Stimulated activated naive CD4-positive, alpha-beta T cell treated with Interleukin-2 at 50 U/mL for 16 hours (primary cell): ENCODE results near the gene MAP3K20.
"Not testable (repeated sequence)": the region's sequence is repeated elsewhere in the genome, so short reads cannot be mapped to it uniquely, and the experiment has no call there.

ENCODE experiments used
- DNase-seq: peaks from one replicate; lab custom pipeline; 2025; lab: John Stamatoyannopoulos, UW

MAP3K20 gene

DNA sequence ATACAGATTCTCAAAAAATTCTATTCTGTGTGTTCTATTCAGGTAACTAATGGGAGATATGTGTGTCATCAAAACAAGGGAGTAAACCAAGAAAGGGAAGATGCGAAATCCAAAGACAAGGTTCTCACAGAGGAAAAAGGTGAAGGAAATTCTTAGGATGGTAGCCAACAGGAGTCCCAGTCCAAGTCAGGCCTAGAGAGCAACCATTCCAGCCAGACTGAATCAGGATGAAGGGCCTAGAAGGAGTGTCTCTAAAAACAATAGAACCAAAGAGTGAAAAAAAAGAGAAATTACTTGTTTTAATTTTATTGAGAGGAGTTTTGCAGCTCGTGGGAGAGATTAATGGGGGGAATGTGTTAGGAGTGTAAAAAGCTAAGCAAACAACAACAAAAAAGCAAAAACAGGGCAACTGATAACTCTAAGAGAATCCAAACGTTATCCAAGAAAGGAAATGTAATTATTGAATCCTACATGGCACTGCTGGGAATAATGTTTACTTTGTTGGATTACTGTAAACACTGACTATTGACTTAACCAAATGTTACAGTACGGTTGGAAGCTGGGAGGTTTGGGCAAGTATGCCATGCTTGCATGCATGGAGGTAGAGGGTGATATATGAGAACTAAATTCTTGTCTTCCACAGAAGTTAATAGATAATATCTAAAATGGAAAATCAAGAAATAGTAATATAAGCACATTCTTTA, 12.3 kb downstream of the MAP3K20 start:
- DNase-seq: no peak

GRCh38 chr2:173090276-173090877, 14.7 kb downstream of the MAP3K20 start:
- no peak for DNase-seq

- no peak for DNase-seq
These were observed 15.5 kb downstream of the MAP3K20 start for GRCh38 chr2:173090973-173091660.

GRCh38 chr2:173091910-173092309, 16.3 kb downstream of the MAP3K20 start:
- no peak for DNase-seq

GRCh38 chr2:173092844-173093402, 17.3 kb downstream of the MAP3K20 start:
- DNase-seq: no peak

GRCh38 chr2:173093617-173094016, 18.0 kb downstream of the MAP3K20 start:
- DNase-seq: not testable (repeated sequence)

GRCh38 chr2:173094731-173095130, 19.1 kb downstream of the MAP3K20 start:
- DNase-seq: no peak

DNA sequence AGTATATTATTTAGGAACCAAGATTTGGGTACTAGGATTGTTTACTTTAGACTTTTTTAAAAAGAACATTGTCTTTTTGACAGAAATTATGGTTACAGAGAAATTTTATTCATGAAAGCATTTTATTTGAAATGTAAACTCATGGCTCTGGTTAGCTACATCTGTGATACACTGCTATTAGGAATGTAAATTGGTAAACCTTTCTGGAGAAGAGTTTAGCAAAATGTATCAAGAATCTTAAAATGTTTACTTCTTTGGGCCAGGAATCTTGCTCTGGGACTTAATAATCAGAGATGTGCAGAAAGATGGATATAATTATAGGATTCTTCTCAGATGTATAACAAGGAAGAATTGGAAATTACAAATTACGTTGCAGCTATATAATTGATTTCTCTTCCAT, 19.7 kb downstream of the MAP3K20 start:
- no peak for DNase-seq

DNA sequence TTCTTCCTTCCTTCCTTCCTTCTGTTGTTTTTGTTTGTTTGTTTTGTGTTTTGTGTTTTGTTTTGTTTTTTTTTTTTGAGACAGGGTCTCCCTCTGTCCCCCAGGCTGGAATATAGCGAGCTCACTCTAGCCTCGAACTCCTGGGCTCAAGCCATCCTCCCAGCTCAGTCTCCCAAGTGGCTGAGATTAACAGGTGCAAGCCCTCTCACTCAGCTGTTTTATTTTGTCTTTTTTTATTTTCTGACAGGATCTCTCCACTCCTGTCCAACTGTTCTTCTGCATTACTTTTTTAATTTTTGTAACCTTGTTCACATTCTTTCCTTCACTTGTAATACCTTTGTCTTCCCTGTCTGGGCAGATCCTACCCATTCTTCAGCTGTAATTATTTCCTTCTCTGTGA, 23.6 kb downstream of the MAP3K20 start:
- DNase-seq: no peak

DNA sequence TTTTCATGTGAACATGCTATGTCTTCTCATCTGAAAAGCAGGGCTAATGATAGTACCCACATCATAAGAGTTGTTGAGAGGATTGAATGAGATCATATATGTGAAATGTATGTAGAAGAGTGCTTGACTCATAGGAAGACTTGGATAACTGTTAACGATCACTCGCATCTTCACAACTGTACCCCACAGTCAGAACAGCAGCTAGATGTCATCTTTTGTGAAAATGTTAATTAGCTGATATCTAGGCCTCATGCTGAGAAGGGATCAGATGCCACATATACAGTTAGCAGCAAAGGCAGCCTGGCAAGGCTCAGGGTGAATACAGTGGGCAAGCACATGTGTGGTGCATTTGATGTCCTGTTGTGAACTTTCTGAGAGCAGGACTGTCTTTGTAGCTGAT, 24.2 kb downstream of the MAP3K20 start:
- DNase-seq: no peak

DNA sequence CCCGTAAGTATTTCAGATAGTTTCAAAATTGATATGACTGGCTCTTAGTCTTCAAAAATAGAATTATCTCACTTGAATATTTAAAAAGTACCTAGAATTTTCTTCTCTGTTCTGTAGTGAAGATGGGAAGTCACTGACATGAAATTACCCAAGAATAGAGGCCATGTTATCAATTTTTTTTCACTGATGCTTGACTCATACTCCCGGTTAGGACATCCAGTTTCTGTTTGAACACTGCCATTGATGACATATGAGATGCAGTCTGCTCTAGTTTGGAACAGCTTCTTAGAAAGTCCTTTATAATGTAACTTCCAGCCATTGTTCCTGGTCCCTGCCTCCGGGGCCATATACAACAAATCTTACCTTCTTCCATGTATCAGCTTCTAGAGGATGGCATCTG, 26.0 kb downstream of the MAP3K20 start:
- DNase-seq: no peak

DNA sequence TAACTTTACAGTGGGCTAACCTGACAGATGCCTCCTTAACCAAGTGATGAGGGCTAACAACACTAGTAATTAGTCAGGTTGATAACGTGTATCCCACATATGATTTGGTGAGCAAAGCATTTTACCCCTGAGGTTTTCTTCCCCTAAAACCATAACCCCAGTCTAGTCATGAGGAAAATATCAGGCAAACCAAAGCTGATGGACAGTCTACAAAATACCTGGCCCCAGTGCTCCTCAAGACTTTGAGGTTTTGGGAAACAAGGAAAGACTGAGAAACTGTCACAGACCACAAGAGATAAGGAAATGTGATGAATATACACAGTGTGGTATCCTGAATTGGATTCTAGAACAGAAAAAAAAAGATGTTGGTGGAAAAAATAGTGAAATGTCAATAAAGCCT, 28.5 kb downstream of the MAP3K20 start:
- no peak for DNase-seq

- DNase-seq: no peak
These were observed 31.4 kb downstream of the MAP3K20 start for GRCh38 chr2:173106959-173107628.

GRCh38 chr2:173107629-173108022, 32.0 kb downstream of the MAP3K20 start:
- DNase-seq: no peak

GRCh38 chr2:173109253-173110188, 33.9 kb downstream of the MAP3K20 start:
- DNase-seq: no peak

DNA sequence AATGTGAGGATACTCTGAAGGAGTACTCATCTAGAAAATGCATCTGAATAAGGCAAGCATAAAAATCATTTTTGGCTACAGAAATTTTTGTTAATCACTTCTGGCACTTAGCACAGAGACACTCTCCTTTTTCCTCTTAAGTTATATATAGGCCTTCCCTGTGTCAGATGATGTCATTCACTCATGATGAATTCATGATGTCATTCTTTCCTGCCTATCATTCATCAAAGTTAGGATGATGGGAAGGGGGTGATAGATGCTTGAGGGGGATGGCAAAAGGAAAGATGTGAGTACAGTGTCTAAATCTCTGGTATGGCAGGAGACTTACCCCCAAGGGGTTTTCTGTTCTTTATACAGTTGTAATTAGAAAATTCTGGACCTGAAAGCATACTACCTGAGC, 42.0 kb downstream of the MAP3K20 start:
- no peak for DNase-seq

- no peak for DNase-seq
These were observed 42.7 kb downstream of the MAP3K20 start for GRCh38 chr2:173118395-173118794.

GRCh38 chr2:173119069-173119807, 43.6 kb downstream of the MAP3K20 start:
- no peak for DNase-seq

DNA sequence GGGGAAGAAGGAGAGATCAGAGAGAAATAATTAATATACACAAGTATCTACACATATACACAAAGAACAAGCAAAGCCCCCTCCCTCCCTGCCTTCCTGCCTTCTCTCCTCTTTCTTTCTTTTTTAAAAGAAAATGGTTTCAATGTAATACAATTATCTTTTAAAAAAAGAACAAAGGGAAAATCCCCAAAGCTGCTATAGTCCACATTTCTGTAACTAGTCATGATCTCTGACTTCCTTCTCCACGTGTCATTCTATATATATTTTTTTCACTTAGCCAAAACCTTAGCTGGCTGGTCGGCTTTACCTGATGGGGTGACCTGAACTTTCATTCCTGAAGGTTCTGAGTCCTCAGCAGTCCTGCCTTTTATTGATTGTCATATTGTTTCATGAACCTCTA, 44.3 kb downstream of the MAP3K20 start:
- no peak for DNase-seq

GRCh38 chr2:173122936-173123335, 47.3 kb downstream of the MAP3K20 start:
- DNase-seq: no peak

- DNase-seq: no peak
These were observed 48.8 kb downstream of the MAP3K20 start for GRCh38 chr2:173124441-173124840.
